ENCODE results near the gene ST6GAL1.

ST6GAL1 gene

DNA sequence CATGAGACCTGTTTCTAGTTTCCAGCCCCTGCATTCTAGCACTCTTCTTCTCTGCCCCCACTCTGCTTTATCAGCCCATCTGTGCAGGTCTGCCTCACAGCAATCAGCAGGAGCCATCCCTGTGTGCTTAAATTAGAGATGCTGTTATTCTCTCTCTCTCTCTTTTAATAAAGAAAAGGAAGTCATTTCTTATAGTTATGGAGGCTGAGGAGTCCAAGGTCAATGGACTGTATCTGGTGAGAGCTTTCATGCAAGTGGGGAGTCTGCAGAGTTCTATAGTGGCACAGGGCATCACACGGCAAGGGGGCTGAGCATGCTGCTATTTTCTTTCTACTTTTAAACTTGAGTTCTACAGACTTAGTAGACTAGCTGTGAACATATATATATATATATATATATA is 4.5 kb upstream of the ST6GAL1 start:
- H2BK12ac ChIP-seq (ENCODE audit: low read length): no peak overlapping the region
- DNase-seq: no peak
- H3K4me3 ChIP-seq (ENCODE audit: low read depth, low read length): no peak overlapping the region
- peaks cover 3% of the 10 kb centered on the region for H3K27me3 ChIP-seq (ENCODE audit: insufficient read depth, low read length)
- H4K8ac ChIP-seq (ENCODE audit: low read depth, low read length): no peak overlapping the region
- no peak overlapping the region for H3K27ac ChIP-seq (ENCODE audit: low read depth, low read length)
- H3K4ac ChIP-seq (ENCODE audit: low read depth, low read length): no peak overlapping the region
- H3K79me1 ChIP-seq (ENCODE audit: low read length): peaks cover 7% of the 10 kb centered on the region
- no peaks in the 10 kb centered on the region for H3K9me3 ChIP-seq (ENCODE audit: insufficient read depth, low read depth, low read length)
- no peak overlapping the region for H4K91ac ChIP-seq (ENCODE audit: low read depth, low read length)
- H2AK5ac ChIP-seq (ENCODE audit: low read length): no peak overlapping the region
- H3K23ac ChIP-seq (ENCODE audit: low read length): no peak overlapping the region
- no peak overlapping the region for H3K4me2 ChIP-seq (ENCODE audit: low read length)
- H3K18ac ChIP-seq (ENCODE audit: low read length): no peak overlapping the region
- H4K12ac ChIP-seq (ENCODE audit: low read depth, low read length): no peak overlapping the region
- peaks cover 0 to under 1% of the 10 kb centered on the region in 2 experiments for H3K4me1 ChIP-seq (ENCODE audit: control insufficient read depth in 1 of 2, insufficient read depth in 2 of 2, low read length in 2 of 2)
- H3K9ac ChIP-seq (ENCODE audit: low read length): no peak overlapping the region
- H3K14ac ChIP-seq (ENCODE audit: low read length): no peak overlapping the region
- no peak overlapping the region for H2AFZ ChIP-seq (ENCODE audit: insufficient read depth, low read length, poor library complexity)
- H2BK5ac ChIP-seq (ENCODE audit: low read depth, low read length, poor library complexity): no peak overlapping the region
- H2BK120ac ChIP-seq (ENCODE audit: insufficient read depth, low read length, poor library complexity): no peak overlapping the region
- no CpG with 5 or more reads among the region's 1 CpG for WGBS (ENCODE audit: extremely low coverage, insufficient coverage, insufficient read length)
- no peaks in the 10 kb centered on the region for H3K36me3 ChIP-seq (ENCODE audit: control insufficient read depth in 1 of 2, insufficient read depth in 2 of 2, low read length in 2 of 2)
- H3K79me2 ChIP-seq (ENCODE audit: control insufficient read depth, insufficient read depth, low read length, poor library complexity): peaks cover 4% of the 10 kb centered on the region

DNA sequence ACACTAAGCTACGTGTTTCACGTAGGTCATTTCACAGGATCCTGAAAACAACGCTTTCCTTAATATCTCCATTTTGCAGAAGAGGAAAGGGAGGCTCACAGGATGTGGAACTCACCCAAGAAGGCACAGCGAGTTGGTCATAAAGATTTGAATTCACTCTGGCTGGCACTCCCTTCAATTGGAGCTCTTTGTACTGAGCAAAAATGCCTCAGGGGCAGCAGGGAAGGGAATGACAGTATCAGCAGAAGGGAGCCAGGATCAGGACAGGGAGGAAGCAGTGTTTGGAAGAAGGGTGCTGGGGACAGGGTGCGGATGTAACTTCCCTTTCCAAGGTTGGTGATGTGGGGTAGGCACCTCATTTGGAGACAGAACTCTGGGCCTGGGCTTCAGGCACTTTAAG is 1.1 kb upstream of the ST6GAL1 start:
- Histone ChIP-seq H3K27ac (ENCODE audit: low read depth, low read length) (no peak overlapping the region), H2BK12ac (ENCODE audit: low read length) (no peak overlapping the region), H3K18ac (ENCODE audit: low read length) (no peak overlapping the region), H3K79me2 (ENCODE audit: control insufficient read depth, insufficient read depth, low read length, poor library complexity) (peaks cover 5% of the 10 kb centered on the region), H3K4me3 (ENCODE audit: low read depth, low read length) (no peak overlapping the region), H3K4me2 (ENCODE audit: low read length) (no peak overlapping the region), H3K4me1 (ENCODE audit: control insufficient read depth in 1 of 2, insufficient read depth in 2 of 2, low read length in 2 of 2) (peaks cover 11% of the 10 kb centered on the region in 2 experiments), H3K4ac (ENCODE audit: low read depth, low read length) (no peak overlapping the region), H3K36me3 (ENCODE audit: control insufficient read depth in 1 of 2, insufficient read depth in 2 of 2, low read length in 2 of 2) (no peaks in the 10 kb centered on the region), H3K9ac (ENCODE audit: low read length) (no peak overlapping the region), H2AK5ac (ENCODE audit: low read length) (no peak overlapping the region), H4K91ac (ENCODE audit: low read depth, low read length) (no peak overlapping the region), H3K23ac (ENCODE audit: low read length) (no peak overlapping the region), H3K14ac (ENCODE audit: low read length) (no peak overlapping the region), H2BK5ac (ENCODE audit: low read depth, low read length, poor library complexity) (no peak overlapping the region), H3K9me3 (ENCODE audit: insufficient read depth, low read depth, low read length) (no peaks in the 10 kb centered on the region), H3K27me3 (ENCODE audit: insufficient read depth, low read length) (peaks cover 17% of the 10 kb centered on the region), H2BK120ac (ENCODE audit: insufficient read depth, low read length, poor library complexity) (no peak overlapping the region), H4K12ac (ENCODE audit: low read depth, low read length) (no peak overlapping the region), H3K79me1 (ENCODE audit: low read length) (peaks cover 7% of the 10 kb centered on the region), H4K8ac (ENCODE audit: low read depth, low read length) (no peak overlapping the region), H2AFZ (ENCODE audit: insufficient read depth, low read length, poor library complexity) (no peak overlapping the region)
- no CpG with 5 or more reads among the region's 5 CpGs for WGBS (ENCODE audit: extremely low coverage, insufficient coverage, insufficient read length)
- no peak for DNase-seq

DNA sequence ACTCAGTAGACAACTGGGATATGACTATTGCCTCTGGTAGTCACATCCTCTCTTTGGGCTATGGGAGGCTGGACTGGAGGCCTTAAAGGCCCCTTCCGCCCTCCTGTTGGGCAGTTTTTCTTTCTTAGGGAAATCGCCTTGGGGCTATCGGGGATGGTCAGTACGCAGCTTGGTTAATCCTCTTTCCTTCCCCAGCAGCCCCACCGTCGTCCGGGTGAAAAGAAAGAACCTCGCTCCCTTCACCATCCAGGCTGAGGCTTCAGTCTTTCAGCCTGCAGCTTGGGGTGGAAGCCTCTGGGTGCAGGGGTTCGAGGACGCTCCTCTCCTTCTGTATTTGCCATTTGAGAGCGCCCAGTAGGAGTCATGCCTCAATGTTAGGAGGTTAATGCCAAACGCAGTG is 641 bp upstream of the ST6GAL1 start:
- WGBS (ENCODE audit: extremely low coverage, insufficient coverage, insufficient read length): no CpG with 5 or more reads among the region's 12 CpGs
- peaks cover 7% of the 10 kb centered on the region for H3K79me1 ChIP-seq (ENCODE audit: low read length)
- no peak overlapping the region for H4K91ac ChIP-seq (ENCODE audit: low read depth, low read length)
- no peak overlapping the region for H3K9ac ChIP-seq (ENCODE audit: low read length)
- no peak overlapping the region for H3K18ac ChIP-seq (ENCODE audit: low read length)
- no peak overlapping the region for H2BK12ac ChIP-seq (ENCODE audit: low read length)
- no peak overlapping the region for H2BK120ac ChIP-seq (ENCODE audit: insufficient read depth, low read length, poor library complexity)
- no peak overlapping the region for H3K4ac ChIP-seq (ENCODE audit: low read depth, low read length)
- no peak overlapping the region for H4K12ac ChIP-seq (ENCODE audit: low read depth, low read length)
- H4K8ac ChIP-seq (ENCODE audit: low read depth, low read length): no peak overlapping the region
- no peak overlapping the region for H3K4me3 ChIP-seq (ENCODE audit: low read depth, low read length)
- H2AK5ac ChIP-seq (ENCODE audit: low read length): no peak overlapping the region
- no peak overlapping the region for H3K14ac ChIP-seq (ENCODE audit: low read length)
- H3K4me2 ChIP-seq (ENCODE audit: low read length): peak overlapping the region; percentile 96
- H3K36me3 ChIP-seq (ENCODE audit: control insufficient read depth in 1 of 2, insufficient read depth in 2 of 2, low read length in 2 of 2): no peaks in the 10 kb centered on the region
- H2AFZ ChIP-seq (ENCODE audit: insufficient read depth, low read length, poor library complexity): no peak overlapping the region
- H3K9me3 ChIP-seq (ENCODE audit: insufficient read depth, low read depth, low read length): no peaks in the 10 kb centered on the region
- no peak overlapping the region for H3K27ac ChIP-seq (ENCODE audit: low read depth, low read length)
- peaks cover 11% of the 10 kb centered on the region in 2 experiments for H3K4me1 ChIP-seq (ENCODE audit: control insufficient read depth in 1 of 2, insufficient read depth in 2 of 2, low read length in 2 of 2)
- no peak overlapping the region for H2BK5ac ChIP-seq (ENCODE audit: low read depth, low read length, poor library complexity)
- no peak for DNase-seq
- peaks cover 5% of the 10 kb centered on the region for H3K79me2 ChIP-seq (ENCODE audit: control insufficient read depth, insufficient read depth, low read length, poor library complexity)
- peaks cover 17% of the 10 kb centered on the region for H3K27me3 ChIP-seq (ENCODE audit: insufficient read depth, low read length)
- no peak overlapping the region for H3K23ac ChIP-seq (ENCODE audit: low read length)

DNA sequence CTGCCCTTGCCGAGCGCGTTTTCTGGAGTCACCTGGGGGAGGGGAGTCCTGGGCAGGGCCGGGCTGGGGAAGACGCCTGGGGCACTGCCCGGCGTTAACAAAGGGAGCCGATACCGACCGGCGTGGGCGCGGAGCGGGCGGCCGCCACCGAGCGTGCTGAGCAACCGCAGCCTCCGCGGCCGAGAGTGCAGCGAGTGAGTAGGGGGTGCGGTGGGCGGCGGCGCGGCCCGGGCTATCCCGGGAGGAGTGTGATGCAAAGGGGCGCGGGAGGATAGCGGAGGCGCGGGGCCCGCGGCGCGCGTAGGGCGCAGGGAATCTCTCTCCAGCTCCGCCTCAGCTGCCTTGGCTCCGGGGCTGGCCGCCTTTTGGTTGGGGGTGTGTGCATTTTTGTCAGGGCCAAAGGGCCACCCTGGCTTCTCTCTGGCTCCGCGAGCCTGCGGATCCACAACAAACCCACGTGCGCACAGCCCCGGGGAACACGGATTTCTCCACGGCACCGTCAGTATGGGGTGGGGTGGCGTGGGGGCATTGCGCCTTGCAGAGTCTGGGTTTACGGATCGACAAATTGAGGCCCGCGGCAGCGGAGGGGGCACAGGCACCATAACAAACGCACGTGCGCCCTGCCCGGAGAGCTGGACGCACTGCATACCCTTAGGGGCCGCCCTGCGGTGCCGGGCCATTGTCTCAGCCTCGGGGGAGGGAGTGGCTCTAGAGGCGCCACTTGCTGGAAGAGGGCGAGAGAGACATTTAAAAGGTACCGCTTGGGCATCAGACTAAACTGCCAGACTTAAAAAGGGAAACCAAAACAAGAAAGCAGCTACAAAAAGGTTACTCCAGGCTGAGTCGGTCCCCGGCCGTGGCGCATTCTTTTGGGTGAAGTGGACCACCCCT is 560 bp downstream of the ST6GAL1 start:
- no peaks in the 10 kb centered on the region for H3K9me3 ChIP-seq (ENCODE audit: insufficient read depth, low read depth, low read length)
- no peak overlapping the region for H2AK5ac ChIP-seq (ENCODE audit: low read length)
- peaks cover 7% of the 10 kb centered on the region for H3K79me1 ChIP-seq (ENCODE audit: low read length)
- peaks cover 17% of the 10 kb centered on the region for H3K27me3 ChIP-seq (ENCODE audit: insufficient read depth, low read length)
- peak overlapping the region; percentile 77 for H2AFZ ChIP-seq (ENCODE audit: insufficient read depth, low read length, poor library complexity)
- no peak overlapping the region for H4K91ac ChIP-seq (ENCODE audit: low read depth, low read length)
- H2BK5ac ChIP-seq (ENCODE audit: low read depth, low read length, poor library complexity): no peak overlapping the region
- WGBS (ENCODE audit: extremely low coverage, insufficient coverage, insufficient read length): no CpG with 5 or more reads among the region's 76 CpGs
- H4K12ac ChIP-seq (ENCODE audit: low read depth, low read length): peak overlapping the region; percentile 69
- peaks cover 11% of the 10 kb centered on the region in 2 experiments for H3K4me1 ChIP-seq (ENCODE audit: control insufficient read depth in 1 of 2, insufficient read depth in 2 of 2, low read length in 2 of 2)
- H2BK12ac ChIP-seq (ENCODE audit: low read length): no peak overlapping the region
- H3K9ac ChIP-seq (ENCODE audit: low read length): peak overlapping the region; percentile 64
- peak overlapping the region; percentile 13 for H2BK120ac ChIP-seq (ENCODE audit: insufficient read depth, low read length, poor library complexity)
- peak; percentile 45 to 74 for DNase-seq
- H4K8ac ChIP-seq (ENCODE audit: low read depth, low read length): peak overlapping the region; percentile 81
- no peaks in the 10 kb centered on the region for H3K36me3 ChIP-seq (ENCODE audit: control insufficient read depth in 1 of 2, insufficient read depth in 2 of 2, low read length in 2 of 2)
- peak overlapping the region; percentile 68 for H3K14ac ChIP-seq (ENCODE audit: low read length)
- H3K23ac ChIP-seq (ENCODE audit: low read length): no peak overlapping the region
- H3K18ac ChIP-seq (ENCODE audit: low read length): peak overlapping the region; percentile 72
- H3K79me2 ChIP-seq (ENCODE audit: control insufficient read depth, insufficient read depth, low read length, poor library complexity): peaks cover 5% of the 10 kb centered on the region
- H3K4ac ChIP-seq (ENCODE audit: low read depth, low read length): no peak overlapping the region
- peak overlapping the region; percentile 86 for H3K4me3 ChIP-seq (ENCODE audit: low read depth, low read length)
- peak overlapping the region; percentile 96 for H3K4me2 ChIP-seq (ENCODE audit: low read length)
- H3K27ac ChIP-seq (ENCODE audit: low read depth, low read length): no peak overlapping the region
